ENCODE measurements around the gene ZNF414.

Gene ZNF414

DNA sequence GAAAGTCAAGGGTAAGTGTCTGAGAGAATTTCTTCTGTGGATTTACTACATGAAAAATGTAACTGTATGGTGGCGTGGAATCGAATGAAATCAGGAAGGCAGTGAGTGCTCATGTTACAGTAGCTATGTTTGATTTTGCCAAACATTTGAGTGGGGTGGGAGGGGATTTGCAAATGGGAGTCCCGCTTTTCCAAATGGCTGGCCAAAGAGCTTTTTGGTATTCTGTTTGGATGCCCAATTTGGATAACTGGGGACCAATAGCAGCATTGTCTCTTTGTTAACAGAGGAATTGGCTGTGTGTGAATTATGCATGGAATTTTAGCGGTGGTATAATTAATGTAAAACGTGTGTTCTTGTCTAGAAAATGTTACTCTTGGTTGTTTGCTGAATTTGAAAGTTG is 51.4 kb downstream of the ZNF414 start:
- H3K27me3 ChIP-seq: no peaks in the 10 kb centered on the region
- TF ChIP-seq, protein P1, sequence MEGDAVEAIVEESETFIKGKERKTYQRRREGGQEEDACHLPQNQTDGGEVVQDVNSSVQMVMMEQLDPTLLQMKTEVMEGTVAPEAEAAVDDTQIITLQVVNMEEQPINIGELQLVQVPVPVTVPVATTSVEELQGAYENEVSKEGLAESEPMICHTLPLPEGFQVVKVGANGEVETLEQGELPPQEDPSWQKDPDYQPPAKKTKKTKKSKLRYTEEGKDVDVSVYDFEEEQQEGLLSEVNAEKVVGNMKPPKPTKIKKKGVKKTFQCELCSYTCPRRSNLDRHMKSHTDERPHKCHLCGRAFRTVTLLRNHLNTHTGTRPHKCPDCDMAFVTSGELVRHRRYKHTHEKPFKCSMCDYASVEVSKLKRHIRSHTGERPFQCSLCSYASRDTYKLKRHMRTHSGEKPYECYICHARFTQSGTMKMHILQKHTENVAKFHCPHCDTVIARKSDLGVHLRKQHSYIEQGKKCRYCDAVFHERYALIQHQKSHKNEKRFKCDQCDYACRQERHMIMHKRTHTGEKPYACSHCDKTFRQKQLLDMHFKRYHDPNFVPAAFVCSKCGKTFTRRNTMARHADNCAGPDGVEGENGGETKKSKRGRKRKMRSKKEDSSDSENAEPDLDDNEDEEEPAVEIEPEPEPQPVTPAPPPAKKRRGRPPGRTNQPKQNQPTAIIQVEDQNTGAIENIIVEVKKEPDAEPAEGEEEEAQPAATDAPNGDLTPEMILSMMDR (IDR thresholded peaks at IDR 0.05): no peak
- DNase-seq: no peak
- no peaks in the 10 kb centered on the region for H3K9me3 ChIP-seq
- peaks cover 0 to 55% (median 43%) of the 10 kb centered on the region in 4 donors for H3K4me1 ChIP-seq
- peaks cover 43 to 49% (median 45%) of the 10 kb centered on the region in 3 donors for H3K36me3 ChIP-seq
- intact Hi-C loops (cut with DNase I; ENCODE audit: low total_unique reads): no loop called here
- no peak overlapping the region for H3K27ac ChIP-seq
- H3K4me3 ChIP-seq: no peak overlapping the region

DNA sequence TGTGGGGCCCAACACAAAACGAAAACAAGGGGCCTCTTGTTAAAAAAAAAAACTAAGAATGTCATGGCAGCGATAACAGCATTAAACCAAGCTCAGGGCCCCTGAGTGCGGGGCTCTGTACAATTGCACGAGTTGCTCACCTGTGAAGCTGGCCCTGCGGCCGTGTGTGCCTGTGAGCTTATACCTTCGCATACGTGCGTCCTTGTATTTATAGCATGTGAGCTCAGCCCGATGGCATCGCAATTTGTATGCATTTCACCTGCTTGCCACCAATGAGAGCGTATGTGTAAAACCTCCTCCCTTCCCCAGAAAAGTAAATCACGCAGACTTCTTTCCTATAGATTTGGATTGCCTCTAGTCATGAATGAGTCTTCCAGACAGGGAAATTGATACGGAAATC is 52.1 kb downstream of the ZNF414 start:
- H3K4me1 ChIP-seq: peaks cover 0 to 61% (median 46%) of the 10 kb centered on the region in 4 donors
- DNase-seq: no peak
- no peak overlapping the region for H3K27ac ChIP-seq
- intact Hi-C loops (cut with DNase I; ENCODE audit: low total_unique reads): no loop called here
- peaks cover 36 to 44% (median 38%) of the 10 kb centered on the region in 3 donors for H3K36me3 ChIP-seq
- H3K27me3 ChIP-seq: no peaks in the 10 kb centered on the region
- H3K4me3 ChIP-seq: no peak overlapping the region
- H3K9me3 ChIP-seq: no peaks in the 10 kb centered on the region
- TF ChIP-seq, protein P1 (IDR thresholded peaks at IDR 0.05): no peak

DNA sequence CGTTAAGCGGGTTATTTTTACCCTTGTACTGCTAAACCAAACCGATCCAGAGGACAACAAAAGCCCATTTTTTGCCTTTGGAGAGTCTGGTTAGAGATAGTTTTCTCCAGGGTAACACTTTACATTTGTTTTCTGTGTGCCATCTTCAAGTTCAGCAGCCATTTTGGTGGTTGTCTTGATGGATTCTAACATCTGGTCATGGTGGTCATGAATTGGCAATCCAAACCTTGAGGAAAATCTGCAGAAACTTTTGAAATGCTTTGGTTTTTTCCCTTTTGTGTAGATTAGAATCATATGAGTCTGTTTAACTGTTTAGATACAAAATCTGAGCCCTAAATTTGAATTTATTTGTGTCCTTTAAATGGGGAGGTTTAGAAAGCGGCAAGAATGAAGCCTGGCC is 52.6 kb downstream of the ZNF414 start:
- Histone ChIP-seq H3K27me3 (no peaks in the 10 kb centered on the region), H3K4me3 (no peak overlapping the region), H3K4me1 (peaks cover 0 to 66% (median 49%) of the 10 kb centered on the region in 4 donors), H3K9me3 (no peaks in the 10 kb centered on the region), H3K27ac (peak overlapping the region in 1 of 2 donors; percentile 19), H3K36me3 (peaks cover 31 to 44% (median 37%) of the 10 kb centered on the region in 3 donors)
- intact Hi-C loops (cut with DNase I; ENCODE audit: low total_unique reads): no loop called here
- no peak for DNase-seq
- TF ChIP-seq, protein P1 (IDR thresholded peaks at IDR 0.05): no peak

DNA sequence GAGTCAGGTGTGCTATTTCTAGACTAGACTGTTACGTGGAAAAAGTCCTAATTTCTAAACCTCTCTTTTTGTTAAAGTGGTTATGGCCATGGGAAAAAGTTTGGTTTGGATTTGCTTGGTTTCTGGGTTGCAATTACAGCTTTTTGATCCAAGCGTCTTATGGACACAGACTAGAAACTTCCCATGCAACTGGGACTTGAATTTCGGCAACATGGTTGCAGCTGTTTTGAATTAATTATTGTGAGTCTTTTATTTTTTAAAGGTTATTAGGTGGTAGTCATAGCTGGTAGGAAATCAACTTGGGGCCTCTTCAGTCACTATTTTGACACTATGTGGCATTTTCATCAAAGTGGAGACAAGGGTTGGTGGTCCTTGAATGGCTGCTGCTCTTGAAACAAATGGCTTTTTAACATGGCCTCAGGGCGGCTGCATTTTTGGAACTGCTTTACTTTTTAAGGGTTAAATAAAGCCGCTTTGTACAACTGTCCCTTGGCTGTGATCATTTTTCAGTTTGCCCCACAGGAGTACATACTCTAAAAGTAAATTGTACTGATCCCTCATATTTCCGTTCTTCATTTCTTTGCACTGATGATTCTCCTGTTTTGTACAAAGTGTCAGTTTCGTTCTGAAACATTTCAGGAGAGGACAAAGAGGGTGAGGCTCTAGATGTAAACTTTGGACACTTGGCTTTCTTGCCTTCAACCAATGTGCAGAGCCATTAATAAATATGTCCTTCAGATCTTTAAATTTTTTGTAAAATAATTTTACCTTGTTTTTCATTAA is 53.3 kb downstream of the ZNF414 start:
- H3K9me3 ChIP-seq: no peaks in the 10 kb centered on the region
- H3K4me1 ChIP-seq: peaks cover 0 to 73% (median 53%) of the 10 kb centered on the region in 4 donors
- TF ChIP-seq, protein P1 (IDR thresholded peaks at IDR 0.05): no peak
- DNase-seq: no peak
- H3K27me3 ChIP-seq: no peaks in the 10 kb centered on the region
- peaks cover 25 to 44% (median 37%) of the 10 kb centered on the region in 3 donors for H3K36me3 ChIP-seq
- peak overlapping the region; percentile 19 to 64 for H3K27ac ChIP-seq
- intact Hi-C loops (cut with DNase I; ENCODE audit: low total_unique reads): no loop called here
- H3K4me3 ChIP-seq: no peak overlapping the region

Measured in tibial artery (tissue), 4 donors.